Epithelial cell of alveolus of lung (primary cell): ENCODE data around the gene MSH6. TPM values are rescaled to one million over a fixed set of nuclear protein-coding genes. Genes with fewer than 3 reads are reported as not detected.

ENCODE experiments used
- total RNA-seq: library from RNA; depleted of rRNA; stranded (reverse); fragments of >200 nt; gene quantifications from 2 replicates; pipeline ENCODE4 v1.2.1, GENCODE V29; 2015

Gene MSH6, protein sequence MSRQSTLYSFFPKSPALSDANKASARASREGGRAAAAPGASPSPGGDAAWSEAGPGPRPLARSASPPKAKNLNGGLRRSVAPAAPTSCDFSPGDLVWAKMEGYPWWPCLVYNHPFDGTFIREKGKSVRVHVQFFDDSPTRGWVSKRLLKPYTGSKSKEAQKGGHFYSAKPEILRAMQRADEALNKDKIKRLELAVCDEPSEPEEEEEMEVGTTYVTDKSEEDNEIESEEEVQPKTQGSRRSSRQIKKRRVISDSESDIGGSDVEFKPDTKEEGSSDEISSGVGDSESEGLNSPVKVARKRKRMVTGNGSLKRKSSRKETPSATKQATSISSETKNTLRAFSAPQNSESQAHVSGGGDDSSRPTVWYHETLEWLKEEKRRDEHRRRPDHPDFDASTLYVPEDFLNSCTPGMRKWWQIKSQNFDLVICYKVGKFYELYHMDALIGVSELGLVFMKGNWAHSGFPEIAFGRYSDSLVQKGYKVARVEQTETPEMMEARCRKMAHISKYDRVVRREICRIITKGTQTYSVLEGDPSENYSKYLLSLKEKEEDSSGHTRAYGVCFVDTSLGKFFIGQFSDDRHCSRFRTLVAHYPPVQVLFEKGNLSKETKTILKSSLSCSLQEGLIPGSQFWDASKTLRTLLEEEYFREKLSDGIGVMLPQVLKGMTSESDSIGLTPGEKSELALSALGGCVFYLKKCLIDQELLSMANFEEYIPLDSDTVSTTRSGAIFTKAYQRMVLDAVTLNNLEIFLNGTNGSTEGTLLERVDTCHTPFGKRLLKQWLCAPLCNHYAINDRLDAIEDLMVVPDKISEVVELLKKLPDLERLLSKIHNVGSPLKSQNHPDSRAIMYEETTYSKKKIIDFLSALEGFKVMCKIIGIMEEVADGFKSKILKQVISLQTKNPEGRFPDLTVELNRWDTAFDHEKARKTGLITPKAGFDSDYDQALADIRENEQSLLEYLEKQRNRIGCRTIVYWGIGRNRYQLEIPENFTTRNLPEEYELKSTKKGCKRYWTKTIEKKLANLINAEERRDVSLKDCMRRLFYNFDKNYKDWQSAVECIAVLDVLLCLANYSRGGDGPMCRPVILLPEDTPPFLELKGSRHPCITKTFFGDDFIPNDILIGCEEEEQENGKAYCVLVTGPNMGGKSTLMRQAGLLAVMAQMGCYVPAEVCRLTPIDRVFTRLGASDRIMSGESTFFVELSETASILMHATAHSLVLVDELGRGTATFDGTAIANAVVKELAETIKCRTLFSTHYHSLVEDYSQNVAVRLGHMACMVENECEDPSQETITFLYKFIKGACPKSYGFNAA (N-terminal part only)
- total RNA-seq = 47.4 and 59.5 TPM in 2 replicates

DNA sequence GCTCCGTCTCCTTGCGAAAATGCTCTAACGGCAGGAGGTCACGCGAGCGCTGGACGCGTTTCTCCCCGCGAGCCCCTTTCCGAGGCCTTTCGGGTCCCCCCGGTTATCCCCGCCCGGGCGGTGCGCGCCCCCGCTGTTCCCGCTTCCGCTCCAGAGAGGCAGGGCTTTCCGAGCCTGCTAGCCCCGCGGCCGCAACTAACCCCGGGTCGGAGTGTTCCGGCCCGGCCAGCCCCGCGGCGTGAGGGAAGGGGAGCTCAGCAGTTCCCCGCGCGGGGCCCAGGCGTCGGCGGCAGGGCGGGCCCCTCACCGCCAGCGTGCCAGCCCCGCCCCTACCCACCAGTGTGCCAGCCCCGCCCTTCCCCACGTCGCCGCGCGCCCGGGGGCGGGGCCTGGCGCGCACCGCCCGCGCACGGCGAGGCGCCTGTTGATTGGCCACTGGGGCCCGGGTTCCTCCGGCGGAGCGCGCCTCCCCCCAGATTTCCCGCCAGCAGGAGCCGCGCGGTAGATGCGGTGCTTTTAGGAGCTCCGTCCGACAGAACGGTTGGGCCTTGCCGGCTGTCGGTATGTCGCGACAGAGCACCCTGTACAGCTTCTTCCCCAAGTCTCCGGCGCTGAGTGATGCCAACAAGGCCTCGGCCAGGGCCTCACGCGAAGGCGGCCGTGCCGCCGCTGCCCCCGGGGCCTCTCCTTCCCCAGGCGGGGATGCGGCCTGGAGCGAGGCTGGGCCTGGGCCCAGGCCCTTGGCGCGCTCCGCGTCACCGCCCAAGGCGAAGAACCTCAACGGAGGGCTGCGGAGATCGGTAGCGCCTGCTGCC lies at the start of gene MSH6:
MSH6 (plus strand) TSS at position 475 of the 815 bp plus-strand sequence; CDS start at position 564, 89 bp downstream.

Other genes with a start within 250 kb of the MSH6 start
- 0.52 TPM in 1 of 2 replicates, not detected in the other for gene KCNK12, start 212.2 kb upstream of the MSH6 start, total RNA-seq
- gene FBXO11, start 123.4 kb downstream of the MSH6 start, total RNA-seq = 29.6 and 45.1 TPM in 2 replicates